Gastroesophageal sphincter (tissue), 4 donors: ENCODE data around the gene GRXCR1. TPM values are rescaled to one million over a fixed set of nuclear protein-coding genes. Genes with fewer than 3 reads are reported as not detected.
A peak's percentile ranks its signal among the peaks of the same experiment; 100 is the strongest.

Experiments
- ATAC-seq: fragments of 150-250 bp; one replicate; pipeline ENCODE4 v1.9.1; 2016; ENCODE audit warnings: mild to moderate bottlenecking, moderate library complexity
- H3K27ac ChIP-seq, 4 donors: fragments of 200-600 bp; sonication (generic) in 3 of 4; 1 replicate in 3 of 4; 2 replicates in 1 of 4; pipeline ENCODE4 v1.5.1; 2016 to 2019
- H3K27me3 ChIP-seq: fragments of 200-600 bp; sonication (generic); one replicate; pipeline ENCODE4 v1.5.1; 2019
- H3K36me3 ChIP-seq, 2 donors: fragments of 200-600 bp; sonication (generic); one replicate each; pipeline ENCODE4 v1.5.1; 2019; ENCODE audit warnings: control low read depth in 1 of 2
- H3K4me1 ChIP-seq, 3 donors: fragments of 200-600 bp; sonication (generic); 1 replicate in 2 of 3; 2 replicates in 1 of 3; pipeline ENCODE4 v1.5.1; 2016 to 2019; ENCODE audit warnings: control low read depth in 2 of 3
- H3K4me3 ChIP-seq, 2 donors: fragments of 200-600 bp; sonication (generic); one replicate each; pipeline ENCODE4 v1.5.1; 2019; ENCODE audit warnings: mild to moderate bottlenecking in 1 of 2, moderate library complexity in 1 of 2
- H3K9me3 ChIP-seq, 3 donors: fragments of 200-600 bp; sonication (generic); one replicate each; pipeline ENCODE4 v1.5.1; 2017 to 2019; ENCODE audit warnings: control low read depth in 2 of 3
- EP300 ChIP-seq: sonication (generic); formaldehyde crosslinking; IDR thresholded peaks from one replicate; pipeline ENCODE4 v1.6.1; 2017; ENCODE audit warnings: antibody characterized with exemption, mild to moderate bottlenecking
- POLR2A ChIP-seq, 2 donors: fragments of 450-650 bp; IDR thresholded peaks; one replicate each; pipeline ENCODE4 v1.6.1; 2017; ENCODE audit warnings: antibody characterized with exemption in 2 of 2, mild to moderate bottlenecking in 2 of 2, moderate library complexity in 1 of 2
- POLR2AphosphoS5 ChIP-seq: sonication (generic); formaldehyde crosslinking; IDR thresholded peaks from one replicate; pipeline ENCODE4 v1.6.1; 2017; ENCODE audit warnings: antibody characterized with exemption
- WGBS, 2 donors: methylation state at CpG; one replicate each; pipeline ENCODE4 v1.1.5; 2018; ENCODE audit warnings: low coverage in 1 of 2; 5-methylcytosine and 5-hydroxymethylcytosine counted together
- total RNA-seq, 4 donors: library from RNA; depleted of rRNA; stranded (reverse); fragments of >200 nt; gene quantifications; one replicate each; pipeline ENCODE4 v1.1.0, GENCODE V29; 2016
- TF ChIP-seq, protein P1 (sequence below), 4 experiments: fragments of 200-600 bp in 2 of 4; fragments of 450-650 bp in 2 of 4; sonication (generic) in 1 of 4; IDR thresholded peaks; one replicate each; pipeline ENCODE4 v1.5.1; 2017 to 2019; ENCODE audit warnings: antibody characterized with exemption in 4 of 4, mild to moderate bottlenecking in 2 of 4, moderate library complexity in 2 of 4

The GRXCR1 gene
- total RNA-seq, 4 donors from 2014 or later = not detected

DNA sequence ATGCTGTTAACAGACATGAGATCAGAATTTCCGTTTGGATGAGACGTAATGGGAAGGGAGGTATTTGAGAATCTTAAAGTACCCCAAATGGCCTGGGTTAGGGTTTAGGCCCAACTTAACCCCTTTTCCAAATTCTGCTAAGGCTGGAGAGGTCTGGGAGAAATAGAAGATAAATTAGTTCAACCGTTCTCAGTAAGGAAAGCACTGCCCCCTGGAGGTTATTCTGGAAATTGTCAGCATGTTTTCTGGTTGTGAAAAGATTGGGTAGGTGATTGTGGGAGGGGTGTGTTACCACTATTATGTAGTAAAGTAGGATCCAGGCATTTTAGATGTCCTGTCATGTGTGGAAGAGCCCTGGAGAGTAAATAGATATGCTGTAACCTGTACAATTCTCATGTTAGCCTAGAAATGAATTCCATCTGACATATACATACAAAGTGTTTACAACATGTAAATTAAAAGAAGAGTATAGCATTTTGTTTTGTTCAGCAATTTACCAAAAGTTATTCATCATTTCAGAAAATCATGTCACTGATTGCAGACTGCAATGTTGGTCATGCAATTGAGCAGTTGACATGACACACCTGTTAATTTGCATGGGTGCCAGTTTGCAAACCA is 26.8 kb upstream of the GRXCR1 start:
- H3K4me3 ChIP-seq = no peak overlapping the region
- ATAC-seq = no peak
- no peak overlapping the region for H3K27ac ChIP-seq
- H3K27me3 ChIP-seq = peaks cover 4% of the 10 kb centered on the region
- no peaks in the 10 kb centered on the region for H3K36me3 ChIP-seq
- H3K4me1 ChIP-seq = no peaks in the 10 kb centered on the region
- no peak for TF ChIP-seq POLR2A (IDR thresholded peaks at IDR 0.05)
- TF ChIP-seq, protein P1, sequence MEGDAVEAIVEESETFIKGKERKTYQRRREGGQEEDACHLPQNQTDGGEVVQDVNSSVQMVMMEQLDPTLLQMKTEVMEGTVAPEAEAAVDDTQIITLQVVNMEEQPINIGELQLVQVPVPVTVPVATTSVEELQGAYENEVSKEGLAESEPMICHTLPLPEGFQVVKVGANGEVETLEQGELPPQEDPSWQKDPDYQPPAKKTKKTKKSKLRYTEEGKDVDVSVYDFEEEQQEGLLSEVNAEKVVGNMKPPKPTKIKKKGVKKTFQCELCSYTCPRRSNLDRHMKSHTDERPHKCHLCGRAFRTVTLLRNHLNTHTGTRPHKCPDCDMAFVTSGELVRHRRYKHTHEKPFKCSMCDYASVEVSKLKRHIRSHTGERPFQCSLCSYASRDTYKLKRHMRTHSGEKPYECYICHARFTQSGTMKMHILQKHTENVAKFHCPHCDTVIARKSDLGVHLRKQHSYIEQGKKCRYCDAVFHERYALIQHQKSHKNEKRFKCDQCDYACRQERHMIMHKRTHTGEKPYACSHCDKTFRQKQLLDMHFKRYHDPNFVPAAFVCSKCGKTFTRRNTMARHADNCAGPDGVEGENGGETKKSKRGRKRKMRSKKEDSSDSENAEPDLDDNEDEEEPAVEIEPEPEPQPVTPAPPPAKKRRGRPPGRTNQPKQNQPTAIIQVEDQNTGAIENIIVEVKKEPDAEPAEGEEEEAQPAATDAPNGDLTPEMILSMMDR (IDR thresholded peaks at IDR 0.05) = peak; percentile 54 to 78 (median 61)
- 12 to 13% methylated on average over 3 of the region's 3 CpGs for whole genome bisulfite sequencing, 2 donors
- H3K9me3 ChIP-seq = no peaks in the 10 kb centered on the region

DNA sequence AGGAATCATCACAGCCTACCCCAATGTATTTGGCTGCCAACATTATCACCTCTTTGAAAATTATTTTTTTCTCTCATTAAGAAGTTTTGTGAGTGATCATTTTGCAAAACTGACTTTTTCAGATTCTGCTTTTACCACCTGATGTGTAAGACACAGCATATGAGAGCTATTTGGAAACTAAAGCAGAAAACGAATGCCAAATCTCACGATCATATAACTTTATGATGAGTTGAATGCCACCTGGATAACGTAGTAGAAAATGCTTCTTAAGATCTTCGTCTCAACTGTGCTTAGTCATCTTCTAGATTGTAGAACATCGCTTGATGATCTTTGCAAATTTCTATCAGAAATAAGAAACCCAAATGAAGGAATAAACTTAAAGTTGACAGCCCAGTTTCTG is 21.3 kb upstream of the GRXCR1 start:
- no peak overlapping the region for H3K4me3 ChIP-seq
- peaks cover 0 to 6% (median 0%) of the 10 kb centered on the region in 3 donors for H3K4me1 ChIP-seq
- TF ChIP-seq, protein P1 (IDR thresholded peaks at IDR 0.05) = no peak
- TF ChIP-seq POLR2AphosphoS5 (no peak), POLR2A (IDR thresholded peaks at IDR 0.05) (no peak), EP300 (no peak)
- H3K27me3 ChIP-seq = peaks cover 4% of the 10 kb centered on the region
- ATAC-seq = no peak
- no peaks in the 10 kb centered on the region for H3K9me3 ChIP-seq
- 39 to 51% methylated on average over 5 of the region's 5 CpGs for WGBS, 2 donors
- no peaks in the 10 kb centered on the region for H3K36me3 ChIP-seq
- H3K27ac ChIP-seq = no peak overlapping the region

DNA sequence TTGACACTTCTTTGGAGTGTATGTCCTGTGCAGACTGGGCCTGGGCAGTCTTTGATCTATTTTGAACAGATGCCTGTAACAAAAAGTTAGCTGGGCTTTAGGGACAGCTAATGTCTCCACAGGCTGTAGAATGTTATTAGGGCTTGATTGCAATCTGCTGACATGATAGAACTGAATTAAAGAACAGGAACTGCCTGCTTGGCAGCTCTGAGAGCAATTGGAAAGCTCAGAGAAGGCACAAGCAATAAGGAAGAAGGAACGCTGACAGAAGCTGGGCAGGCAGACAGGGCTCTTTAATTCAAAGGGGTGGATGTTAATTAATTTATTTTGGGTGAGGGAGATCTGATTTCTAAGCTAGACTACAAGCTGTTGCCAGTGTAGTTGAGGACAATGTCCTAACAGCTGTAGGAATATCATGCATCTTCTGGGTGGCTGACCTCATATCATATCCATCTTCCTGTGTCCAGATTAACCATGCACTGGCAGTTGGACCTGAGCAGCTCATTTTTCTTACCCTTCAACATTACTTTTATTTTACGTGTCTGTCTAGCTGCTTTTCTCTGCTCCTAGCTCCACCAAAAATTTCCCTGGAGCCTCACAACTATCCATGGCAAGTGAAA is 20.7 kb upstream of the GRXCR1 start:
- no peak for ATAC-seq
- H3K27me3 ChIP-seq = peaks cover 4% of the 10 kb centered on the region
- H3K4me3 ChIP-seq = no peak overlapping the region
- WGBS, 2 donors = 8 to 25% methylated on average over 1 to 2 of the region's 2 CpGs
- H3K9me3 ChIP-seq = no peaks in the 10 kb centered on the region
- TF ChIP-seq EP300 (no peak), POLR2AphosphoS5 (no peak), POLR2A (IDR thresholded peaks at IDR 0.05) (no peak)
- TF ChIP-seq, protein P1 (IDR thresholded peaks at IDR 0.05) = no peak
- no peak overlapping the region for H3K27ac ChIP-seq
- H3K4me1 ChIP-seq = peaks cover 0 to 6% (median 0%) of the 10 kb centered on the region in 3 donors
- H3K36me3 ChIP-seq = no peaks in the 10 kb centered on the region

DNA sequence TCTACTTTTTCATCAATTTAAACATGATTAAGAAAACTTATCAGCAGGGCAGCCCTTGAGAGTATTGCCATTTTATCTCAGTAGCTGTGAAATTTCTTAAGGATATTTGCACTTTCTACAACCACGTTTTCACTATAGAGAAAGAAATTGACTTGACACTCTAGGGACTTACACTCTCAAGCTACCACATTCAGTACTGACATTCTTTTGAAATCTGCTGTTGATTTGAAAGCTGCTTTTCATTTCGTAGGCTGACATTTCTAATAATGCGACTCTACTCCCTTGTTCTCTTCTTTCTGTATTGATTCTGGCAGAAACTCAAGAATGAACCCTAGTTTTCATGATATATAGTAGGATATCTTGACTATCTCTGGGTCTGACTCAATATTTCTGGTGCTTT is 13.7 kb upstream of the GRXCR1 start:
- no peak for ATAC-seq
- no peaks in the 10 kb centered on the region for H3K4me1 ChIP-seq
- no peaks in the 10 kb centered on the region for H3K9me3 ChIP-seq
- peaks cover 7% of the 10 kb centered on the region for H3K27me3 ChIP-seq
- no peaks in the 10 kb centered on the region for H3K36me3 ChIP-seq
- TF ChIP-seq POLR2AphosphoS5 (no peak), EP300 (no peak), POLR2A (IDR thresholded peaks at IDR 0.05) (no peak)
- TF ChIP-seq, protein P1 (IDR thresholded peaks at IDR 0.05) = no peak
- 54 to 55% methylated on average over 3 of the region's 3 CpGs for WGBS, 2 donors
- no peak overlapping the region for H3K4me3 ChIP-seq
- H3K27ac ChIP-seq = no peak overlapping the region

DNA sequence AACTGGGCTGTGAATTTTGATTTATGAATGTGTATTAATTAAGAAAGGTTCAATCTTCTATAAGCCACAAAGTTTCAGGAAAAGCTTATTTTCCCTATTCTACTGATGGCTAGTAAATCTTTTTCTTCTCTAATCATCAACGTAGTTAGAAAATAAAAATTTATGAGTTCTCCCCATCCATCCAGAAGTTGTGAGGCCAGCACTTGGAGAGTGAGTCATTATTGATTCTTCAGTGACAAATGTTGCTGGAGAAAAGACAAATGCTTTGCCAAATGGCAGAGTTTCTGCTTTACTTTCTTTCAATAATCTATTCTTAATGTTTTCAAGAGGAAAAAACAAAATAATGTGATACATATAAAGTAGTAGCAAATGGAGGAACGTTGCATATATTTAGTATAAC is 11.3 kb upstream of the GRXCR1 start:
- H3K27ac ChIP-seq = no peak overlapping the region
- H3K4me3 ChIP-seq = no peak overlapping the region
- H3K4me1 ChIP-seq = no peaks in the 10 kb centered on the region
- H3K27me3 ChIP-seq = peaks cover 3% of the 10 kb centered on the region
- TF ChIP-seq POLR2A (IDR thresholded peaks at IDR 0.05) (no peak), EP300 (no peak), POLR2AphosphoS5 (no peak)
- TF ChIP-seq, protein P1 (IDR thresholded peaks at IDR 0.05) = no peak
- ATAC-seq = no peak
- H3K9me3 ChIP-seq = no peaks in the 10 kb centered on the region
- H3K36me3 ChIP-seq = no peaks in the 10 kb centered on the region
- WGBS, 2 donors = 48 to 65% methylated on average over 2 of the region's 2 CpGs
